HG03064 (cell line): ENCODE measurements around the gene PPFIBP1.
"Not testable (repeated sequence)": the region's sequence is repeated elsewhere in the genome, so short reads cannot be mapped to it uniquely, and the experiment has no call there.

Experiments used
- ATAC-seq: cut with Tn5 transposase; IDR thresholded peaks from one replicate; pipeline ENCODE4 v1.9.1; 2021; ENCODE audit warnings: low read depth; ENCODE audit not compliant: unreplicated experiment

PPFIBP1 gene

GRCh38 chr12:27616356-27617142 is 92.5 kb downstream of the PPFIBP1 start:
- no peak for ATAC-seq

GRCh38 chr12:27618836-27619235 is 94.8 kb downstream of the PPFIBP1 start:
- ATAC-seq = no peak

- no peak for ATAC-seq
Observed at GRCh38 chr12:27619308-27619707, 95.3 kb downstream of the PPFIBP1 start.

- ATAC-seq = no peak
Observed at GRCh38 chr12:27620121-27620520, 96.1 kb downstream of the PPFIBP1 start.

- no peak for ATAC-seq
Observed at GRCh38 chr12:27622436-27623195, 98.6 kb downstream of the PPFIBP1 start.

- ATAC-seq = no peak
Observed at GRCh38 chr12:27623645-27624044, 99.6 kb downstream of the PPFIBP1 start.

GRCh38 chr12:27624586-27624985 is 100.6 kb downstream of the PPFIBP1 start:
- no peak for ATAC-seq

GRCh38 chr12:27627123-27627852 is 103.3 kb downstream of the PPFIBP1 start:
- no peak for ATAC-seq

- ATAC-seq = not testable (repeated sequence)
Observed at GRCh38 chr12:27627853-27628469, 104.0 kb downstream of the PPFIBP1 start.

GRCh38 chr12:27630219-27630618 is 106.2 kb downstream of the PPFIBP1 start:
- not testable (repeated sequence) for ATAC-seq

- no peak for ATAC-seq
Observed at GRCh38 chr12:27631365-27631764, 107.4 kb downstream of the PPFIBP1 start.

- ATAC-seq = no peak
Observed at GRCh38 chr12:27631813-27632491, 107.9 kb downstream of the PPFIBP1 start.

GRCh38 chr12:27635349-27635972 is 111.5 kb downstream of the PPFIBP1 start:
- ATAC-seq = no peak

- not testable (repeated sequence) for ATAC-seq
Observed at GRCh38 chr12:27636569-27636968, 112.6 kb downstream of the PPFIBP1 start.

GRCh38 chr12:27637524-27637923 is 113.5 kb downstream of the PPFIBP1 start:
- ATAC-seq = no peak

- no peak for ATAC-seq
Observed at GRCh38 chr12:27639265-27639664, 115.3 kb downstream of the PPFIBP1 start.

GRCh38 chr12:27640566-27641200 is 116.7 kb downstream of the PPFIBP1 start:
- ATAC-seq = not testable (repeated sequence)

GRCh38 chr12:27642361-27642760 is 118.4 kb downstream of the PPFIBP1 start:
- not testable (repeated sequence) for ATAC-seq

GRCh38 chr12:27642892-27643291 is 118.9 kb downstream of the PPFIBP1 start:
- ATAC-seq = not testable (repeated sequence)
